Psoas muscle (tissue), 8 donors: Measurements from ENCODE around the gene COBLL1. TPM values are rescaled to one million over a fixed set of nuclear protein-coding genes. Genes with fewer than 3 reads are reported as not detected.

Experiments
- ATAC-seq, 4 donors: fragments of 200-7000 bp; cut with Tn5 transposase; one replicate each; pipeline ENCODE4 v1.9.1; 2020; ENCODE audit warnings: moderate library complexity in 3 of 4, mild to moderate bottlenecking in 2 of 4
- DNase-seq, 2 donors: peaks; one replicate each; pipeline ENCODE4 v3.0.0-alpha.2; 2020
- H3K27ac ChIP-seq: fragments of 200-600 bp; one replicate; pipeline ENCODE4 v1.8.0; 2022
- H3K27me3 ChIP-seq, 3 donors: fragments of 200-600 bp in 1 of 3; one replicate each; pipeline versions ENCODE4 v1.6.1 to v1.8.0; 2013 to 2022; ENCODE audit warnings: low read length in 2 of 3, mild to moderate bottlenecking in 2 of 3, moderate library complexity in 1 of 3; ENCODE audit not compliant: insufficient read depth in 3 of 3
- H3K36me3 ChIP-seq, 2 donors: fragments of 200-600 bp in 1 of 2; one replicate each; pipeline versions ENCODE4 v1.6.1 to v1.8.0; 2013 to 2022; ENCODE audit warnings: low read depth in 1 of 2, mild to moderate bottlenecking in 1 of 2, moderate library complexity in 1 of 2; ENCODE audit not compliant: insufficient read depth in 1 of 2
- H3K4me1 ChIP-seq: fragments of 200-600 bp; one replicate; pipeline ENCODE4 v1.8.0; 2022
- H3K4me3 ChIP-seq: fragments of 200-600 bp; one replicate; pipeline ENCODE4 v1.8.0; 2022; ENCODE audit warnings: mild to moderate bottlenecking
- H3K9me3 ChIP-seq: fragments of 200-600 bp; one replicate; pipeline ENCODE4 v1.8.0; 2022
- WGBS, 3 donors: extraction: QIAGEN DNeasy Blood & Tissue Kit; methylation state at CpG; one replicate each; pipeline versions ENCODE4 v1.1.6 to v1.1.7; 2013; 5-methylcytosine and 5-hydroxymethylcytosine counted together
- intact Hi-C, 2 donors: fragments of 100-400 bp; cut with DNase I; formaldehyde crosslinking; loops; one replicate each; pipeline versions ENCODE4 v1.11.0 to v1.14.2; 2022
- polyA plus RNA-seq, 3 donors: library from polyadenylated mRNA; stranded (reverse); fragments of 200-250 nt; gene quantifications; one replicate each; pipeline ENCODE4 v1.2.3, GENCODE V29; 2013
- total RNA-seq, 4 donors: library from RNA; stranded (reverse); fragmentation: NEBNext Ultra II Directional in 2 of 4; extraction: Animal tissue kit (Norgen Biotek cat#: 25700) in 2 of 4; gene quantifications; one replicate each; pipeline versions ENCODE4 v1.2.1 to v1.2.4, GENCODE V29; 2021 to 2023
- TF ChIP-seq, protein P1 (sequence below): fragments of 200-600 bp; IDR thresholded peaks from one replicate; pipeline ENCODE4 v1.8.0; 2022; ENCODE audit warnings: antibody characterized with exemption
- donor health status: healthy with polysubstance abuse.
- donor health status: DM: no; HTN: no; CAD: no; lungs with moderate emphysema.
- donor health status: Bipolar disorder and iron deficiency.
- donor health status: healthy.
- donor health status: DM: yes; HTN: yes; CAD: no.
- donor health status: DM: no; HTN: no; CAD: no.
- donor health status: DM: no; HTN: no; CAD: no.
- donor health status: DM: yes; HTN: yes; CAD: no.

COBLL1 gene
- total and polyA plus RNA-seq, 7 donors = 1.5 to 6.1 (median 3.4) TPM

DNA sequence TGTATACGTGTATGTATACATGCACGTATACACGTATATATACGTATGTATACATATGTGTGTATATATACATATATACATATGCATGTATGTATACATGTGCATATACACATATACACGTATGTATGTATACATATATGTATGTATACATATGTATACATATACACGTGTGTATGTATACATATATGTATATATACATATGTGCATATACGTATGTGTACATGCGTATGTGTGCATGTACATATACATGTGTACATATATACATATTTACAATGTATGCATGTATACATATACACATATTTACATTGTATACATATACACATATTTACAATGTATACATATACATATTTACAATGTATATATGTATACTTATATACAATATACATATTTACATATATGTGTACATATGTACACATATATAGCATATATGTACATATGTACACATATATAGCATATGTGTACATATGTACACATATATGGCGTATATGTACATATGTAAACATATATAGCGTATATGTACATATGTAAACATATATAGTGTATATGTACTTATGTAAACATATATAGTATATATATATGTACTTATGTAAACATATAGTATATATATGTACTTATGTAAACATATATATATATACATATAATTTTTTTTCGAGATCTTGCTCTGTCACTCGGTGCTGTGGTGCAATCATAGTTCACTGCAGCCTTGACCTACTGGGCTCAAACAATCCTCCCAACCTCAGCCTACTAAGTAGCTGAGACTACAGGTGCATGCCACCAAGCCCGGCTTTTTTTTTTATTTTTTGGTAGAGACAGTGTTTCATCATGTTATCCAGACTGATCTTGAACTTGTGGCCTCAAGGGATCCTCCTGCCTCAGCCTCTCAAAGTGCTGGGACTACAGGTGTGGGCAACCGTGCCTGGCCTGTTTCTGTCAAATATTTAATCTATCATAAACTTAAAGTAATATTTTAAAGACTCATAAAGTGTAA is 23.2 kb downstream of the COBLL1 start:
- Histone ChIP-seq H3K27me3 (no peaks in the 10 kb centered on the region), H3K27ac (no peak overlapping the region), H3K4me1 (no peaks in the 10 kb centered on the region), H3K36me3 (no peaks in the 10 kb centered on the region), H3K4me3 (no peak overlapping the region), H3K9me3 (no peaks in the 10 kb centered on the region)
- intact Hi-C loops = no loop called here
- ATAC-seq (no peak), DNase-seq (no peak)
- TF ChIP-seq, protein P1, sequence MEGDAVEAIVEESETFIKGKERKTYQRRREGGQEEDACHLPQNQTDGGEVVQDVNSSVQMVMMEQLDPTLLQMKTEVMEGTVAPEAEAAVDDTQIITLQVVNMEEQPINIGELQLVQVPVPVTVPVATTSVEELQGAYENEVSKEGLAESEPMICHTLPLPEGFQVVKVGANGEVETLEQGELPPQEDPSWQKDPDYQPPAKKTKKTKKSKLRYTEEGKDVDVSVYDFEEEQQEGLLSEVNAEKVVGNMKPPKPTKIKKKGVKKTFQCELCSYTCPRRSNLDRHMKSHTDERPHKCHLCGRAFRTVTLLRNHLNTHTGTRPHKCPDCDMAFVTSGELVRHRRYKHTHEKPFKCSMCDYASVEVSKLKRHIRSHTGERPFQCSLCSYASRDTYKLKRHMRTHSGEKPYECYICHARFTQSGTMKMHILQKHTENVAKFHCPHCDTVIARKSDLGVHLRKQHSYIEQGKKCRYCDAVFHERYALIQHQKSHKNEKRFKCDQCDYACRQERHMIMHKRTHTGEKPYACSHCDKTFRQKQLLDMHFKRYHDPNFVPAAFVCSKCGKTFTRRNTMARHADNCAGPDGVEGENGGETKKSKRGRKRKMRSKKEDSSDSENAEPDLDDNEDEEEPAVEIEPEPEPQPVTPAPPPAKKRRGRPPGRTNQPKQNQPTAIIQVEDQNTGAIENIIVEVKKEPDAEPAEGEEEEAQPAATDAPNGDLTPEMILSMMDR = no peak
- WGBS, 3 donors = 95 to 96% (median 95%) methylated on average over 14 of the region's 14 CpGs

DNA sequence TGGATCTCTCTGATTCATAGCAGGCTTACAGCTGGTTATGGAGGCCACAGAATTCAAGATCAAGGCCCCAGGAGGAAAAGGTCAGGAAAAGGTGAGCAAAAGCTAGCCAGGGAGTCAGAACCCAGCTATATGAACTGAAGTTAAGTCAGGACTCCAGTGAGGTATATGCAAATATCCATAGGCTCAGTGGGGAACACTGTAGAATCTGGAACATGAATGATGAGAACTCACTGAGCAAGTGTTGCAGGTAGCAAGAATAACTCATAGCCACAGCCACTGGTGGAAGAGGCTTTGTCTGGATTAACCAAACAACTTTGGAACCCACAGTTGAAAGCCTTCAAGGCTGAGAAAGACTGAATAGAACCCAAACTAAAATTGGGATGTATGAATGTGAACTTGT is 24.7 kb downstream of the COBLL1 start:
- TF ChIP-seq, protein P1 = no peak
- Histone ChIP-seq H3K36me3 (no peaks in the 10 kb centered on the region), H3K9me3 (no peaks in the 10 kb centered on the region), H3K4me3 (no peak overlapping the region), H3K27me3 (no peaks in the 10 kb centered on the region), H3K27ac (no peak overlapping the region), H3K4me1 (no peaks in the 10 kb centered on the region)
- no peak for ATAC-seq
- no peak for DNase-seq
- intact Hi-C loops = no loop called here

DNA sequence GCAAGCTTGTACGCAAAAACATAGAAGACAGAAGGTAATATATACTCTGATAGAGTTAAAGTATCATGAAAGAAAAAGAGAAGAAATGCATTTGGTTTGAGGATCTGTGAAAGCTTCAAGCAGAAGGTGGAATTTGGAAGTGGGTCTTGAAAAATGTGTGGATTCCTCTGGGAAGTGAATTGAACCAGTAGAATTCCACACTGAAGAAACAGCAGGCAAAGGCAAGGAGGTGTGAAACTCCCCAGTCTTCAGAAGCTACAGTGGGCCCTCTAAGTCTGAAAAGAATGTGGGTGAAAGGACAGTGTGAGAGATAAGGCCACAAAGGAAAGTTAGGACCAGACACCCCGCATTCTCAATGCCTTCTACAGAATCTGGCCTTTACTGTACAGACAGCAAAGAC is 25.6 kb downstream of the COBLL1 start:
- no peak overlapping the region for H3K27ac ChIP-seq
- no peaks in the 10 kb centered on the region for H3K4me1 ChIP-seq
- TF ChIP-seq, protein P1 = no peak

DNA sequence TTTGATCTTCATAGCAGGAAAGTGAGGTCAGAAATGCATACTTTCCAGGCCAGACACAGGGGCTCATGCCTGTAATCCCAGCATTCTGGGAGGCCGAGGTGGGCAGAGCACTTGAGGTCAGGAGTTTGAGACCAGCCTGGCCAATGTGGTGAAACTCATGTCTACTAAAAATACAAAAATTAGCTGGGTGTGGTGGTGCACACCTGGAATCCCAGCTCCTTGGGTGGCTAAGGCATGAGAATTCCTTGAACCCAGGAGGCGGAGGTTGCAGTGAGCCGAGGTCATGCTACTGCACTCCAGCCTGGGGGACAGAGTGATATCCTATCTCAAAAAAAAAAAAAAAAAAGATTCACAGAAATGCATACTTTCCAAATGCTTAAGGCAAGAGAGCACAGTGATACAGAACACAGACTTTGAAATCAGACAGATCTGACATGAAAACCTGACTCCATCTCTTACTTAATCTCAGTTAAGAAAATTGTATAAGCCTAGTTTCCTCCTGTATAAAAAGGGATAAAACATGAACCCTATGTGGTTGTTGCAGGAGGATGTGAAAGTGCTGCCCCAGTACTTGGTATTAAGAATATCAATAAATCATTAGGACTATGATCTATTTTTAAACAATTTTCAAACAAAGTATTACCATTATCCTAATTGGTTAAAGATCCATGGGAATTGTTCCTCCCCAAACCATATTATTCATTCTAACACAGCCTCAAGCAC is 26.4 kb downstream of the COBLL1 start:
- no peak overlapping the region for H3K27ac ChIP-seq
- 86 to 97% (median 87%) methylated on average over 3 of the region's 3 CpGs for WGBS, 3 donors

More for the DNA sequence above, 25.6 kb downstream of the COBLL1 start:
- Histone ChIP-seq H3K27me3 (no peaks in the 10 kb centered on the region), H3K4me3 (no peak overlapping the region), H3K36me3 (no peaks in the 10 kb centered on the region), H3K9me3 (no peaks in the 10 kb centered on the region)
- WGBS, 3 donors = 88 to 95% (median 94%) methylated on average over 2 of the region's 2 CpGs
- DNase-seq = no peak
- intact Hi-C loops = no loop called here
- no peak for ATAC-seq

More for the DNA sequence above, 26.4 kb downstream of the COBLL1 start:
- Histone ChIP-seq H3K27me3 (no peaks in the 10 kb centered on the region), H3K4me3 (no peak overlapping the region), H3K9me3 (no peaks in the 10 kb centered on the region), H3K36me3 (no peaks in the 10 kb centered on the region), H3K4me1 (no peaks in the 10 kb centered on the region)
- intact Hi-C loops = no loop called here
- TF ChIP-seq, protein P1 = no peak
- ATAC-seq = no peak
- no peak for DNase-seq
